Superior temporal gyrus (tissue), 1 donor: ENCODE measurements around the gene TEF.
A peak's percentile ranks its signal among the peaks of the same experiment; 100 is the strongest.

Source experiments
- DNase-seq: peaks from one replicate; pipeline ENCODE4 v3.0.0-alpha.2; 2016; ENCODE audit errors: extremely low spot score

Gene TEF

DNA sequence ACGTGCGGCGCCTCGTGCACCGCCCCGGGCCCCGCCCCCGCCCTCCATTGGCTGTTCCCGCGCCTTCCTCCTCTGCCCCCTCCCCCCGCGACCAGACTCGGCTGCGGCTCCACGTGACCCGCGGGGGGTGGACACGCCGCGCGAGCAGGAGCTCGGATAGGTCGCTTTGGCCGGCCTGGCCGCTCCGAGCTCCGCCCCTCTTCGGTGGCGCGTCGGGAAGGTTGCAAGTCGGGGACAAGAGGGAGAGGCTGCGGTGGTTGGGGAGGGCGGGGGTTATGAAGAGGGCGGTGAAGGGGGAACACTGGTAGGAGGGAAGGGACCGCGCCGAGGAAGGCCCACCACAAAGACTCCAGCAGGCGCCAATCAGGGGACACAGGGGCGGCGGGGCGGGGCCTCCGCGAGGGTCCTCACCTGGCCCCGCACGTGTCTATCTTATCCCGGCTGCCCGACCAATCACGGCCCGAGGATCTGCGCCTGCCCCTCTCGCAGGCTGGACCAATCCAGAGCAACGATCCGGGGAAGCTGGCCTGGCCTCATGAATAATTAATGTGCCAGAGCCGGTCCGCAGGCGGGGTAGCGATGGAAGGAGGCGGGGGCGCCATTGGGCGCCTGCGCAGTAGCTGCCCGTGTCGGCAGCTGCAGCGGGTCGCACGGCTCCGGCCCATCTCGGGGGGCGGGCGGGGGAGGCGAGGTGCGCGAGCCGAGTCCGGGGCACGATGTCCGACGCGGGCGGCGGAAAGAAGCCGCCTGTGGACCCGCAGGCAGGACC lies at the start of gene TEF:
TEF (plus strand) TSS at position 614 of the 769 bp plus-strand sequence; CDS start at position 717, 103 bp downstream.
- peak; percentile 99 for DNase-seq

- DNase-seq, result no peak
These were observed 49.4 kb upstream of the TEF start for GRCh38 chr22:41332217-41332939.

GRCh38 chr22:41333806-41334205 lies 47.9 kb upstream of the TEF start:
- DNase-seq, result no peak

DNA sequence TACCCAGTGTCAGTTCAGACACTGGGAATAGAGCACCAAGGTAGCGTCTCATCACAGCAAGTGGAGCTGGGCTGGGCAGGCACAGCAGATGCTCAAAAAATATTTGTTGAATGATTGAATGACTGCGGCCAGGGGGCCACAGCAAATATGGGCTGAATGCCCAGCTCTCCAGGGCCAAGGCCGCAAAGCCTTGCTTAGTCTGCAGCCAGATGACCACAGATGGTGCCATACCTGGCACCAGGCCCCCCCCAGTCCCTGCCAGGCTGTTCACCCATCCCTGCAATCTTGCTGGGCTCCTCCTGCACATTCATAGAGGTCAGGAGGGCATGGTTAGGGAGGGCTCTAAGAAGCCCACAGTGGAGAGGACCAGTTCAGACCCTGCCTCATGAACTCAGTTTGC lies 47.5 kb upstream of the TEF start:
- no peak for DNase-seq

GRCh38 chr22:41334951-41335635 lies 46.6 kb upstream of the TEF start:
- DNase-seq, result no peak

GRCh38 chr22:41338614-41339212 lies 43.0 kb upstream of the TEF start:
- DNase-seq, result no peak

- DNase-seq, result no peak
These were observed 41.9 kb upstream of the TEF start for GRCh38 chr22:41339823-41340222.

- no peak for DNase-seq
These were observed 41.4 kb upstream of the TEF start for GRCh38 chr22:41340357-41340756.

DNA sequence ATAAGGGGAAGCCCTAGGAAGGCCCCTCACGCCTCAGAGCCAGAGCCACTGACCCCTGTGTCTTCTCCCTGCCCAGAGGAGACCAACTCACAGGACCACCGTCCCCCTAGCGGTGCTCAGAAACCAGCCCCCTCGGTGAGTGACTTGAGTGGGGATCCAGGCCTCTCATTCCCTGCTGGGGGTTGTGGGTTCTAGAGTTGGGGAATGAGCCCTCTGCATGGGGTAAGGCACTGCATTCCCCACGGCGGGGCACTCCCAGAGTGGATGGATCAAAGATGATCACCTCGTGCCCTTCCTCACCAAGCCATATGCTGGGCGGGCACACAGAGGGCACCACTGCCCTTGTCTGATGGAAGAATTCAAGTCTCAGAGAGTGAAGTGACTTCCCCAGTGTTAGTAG lies 40.7 kb upstream of the TEF start:
- no peak for DNase-seq

DNA sequence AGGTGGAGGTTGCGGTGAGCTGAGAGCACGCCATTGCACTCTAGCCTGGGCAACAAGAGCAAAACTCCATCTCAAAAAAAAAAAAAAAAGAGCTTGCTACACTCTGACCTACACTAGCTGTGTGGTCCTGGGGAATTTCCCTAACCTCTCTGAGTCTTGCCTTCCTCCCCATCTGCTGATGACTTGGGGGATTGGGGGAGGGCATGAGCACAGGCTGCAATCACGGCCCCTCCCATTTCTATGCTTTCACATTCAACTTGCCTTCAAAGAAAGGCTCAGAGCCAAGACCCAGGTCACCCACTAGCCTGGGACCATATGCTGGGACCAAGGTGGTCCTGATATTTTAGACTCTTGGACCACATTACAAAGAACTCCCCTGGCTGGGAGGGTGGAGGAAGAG lies 39.8 kb upstream of the TEF start:
- no peak for DNase-seq

DNA sequence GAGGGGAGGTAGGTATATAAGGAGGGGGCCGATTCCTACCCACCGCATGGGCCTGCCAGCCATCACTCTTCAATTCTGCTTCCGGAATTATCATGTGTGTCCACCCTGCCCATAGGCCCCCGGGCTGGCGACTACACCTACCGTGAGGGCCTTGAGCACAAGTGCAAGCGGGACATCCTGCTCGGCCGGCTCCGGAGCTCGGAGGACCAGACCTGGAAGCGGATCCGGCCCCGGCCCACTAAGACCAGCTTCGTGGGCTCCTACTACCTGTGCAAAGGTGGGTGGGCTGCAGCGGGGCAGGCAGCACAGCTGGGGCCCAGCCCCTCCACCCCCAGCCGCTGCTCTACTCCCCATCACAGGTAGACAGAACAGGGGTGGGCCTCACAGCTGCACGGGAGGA lies 38.4 kb upstream of the TEF start:
- no peak for DNase-seq

DNA sequence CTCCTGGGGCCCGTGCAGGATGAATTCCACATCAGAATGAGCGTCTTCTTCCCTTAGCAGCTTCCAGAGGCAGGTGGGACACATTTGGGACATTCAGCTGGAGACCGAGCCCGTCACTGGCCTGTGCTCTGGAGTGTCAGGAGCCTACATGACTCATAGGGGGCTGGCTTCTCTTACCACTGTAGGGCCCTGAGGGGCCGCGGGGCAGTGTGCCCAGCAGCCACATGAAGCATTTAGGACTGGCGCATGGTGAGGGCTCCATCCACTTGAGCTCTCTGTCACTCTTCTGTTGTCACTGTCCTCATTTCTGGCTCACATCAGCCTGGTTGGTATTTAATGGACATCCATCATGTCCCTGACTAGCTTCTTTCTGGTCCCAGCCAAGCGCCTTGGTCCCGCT lies 38.0 kb upstream of the TEF start:
- no peak for DNase-seq

GRCh38 chr22:41344189-41344788 lies 37.5 kb upstream of the TEF start:
- no peak for DNase-seq

- no peak for DNase-seq
These were observed 35.9 kb upstream of the TEF start for GRCh38 chr22:41345807-41346335.

DNA sequence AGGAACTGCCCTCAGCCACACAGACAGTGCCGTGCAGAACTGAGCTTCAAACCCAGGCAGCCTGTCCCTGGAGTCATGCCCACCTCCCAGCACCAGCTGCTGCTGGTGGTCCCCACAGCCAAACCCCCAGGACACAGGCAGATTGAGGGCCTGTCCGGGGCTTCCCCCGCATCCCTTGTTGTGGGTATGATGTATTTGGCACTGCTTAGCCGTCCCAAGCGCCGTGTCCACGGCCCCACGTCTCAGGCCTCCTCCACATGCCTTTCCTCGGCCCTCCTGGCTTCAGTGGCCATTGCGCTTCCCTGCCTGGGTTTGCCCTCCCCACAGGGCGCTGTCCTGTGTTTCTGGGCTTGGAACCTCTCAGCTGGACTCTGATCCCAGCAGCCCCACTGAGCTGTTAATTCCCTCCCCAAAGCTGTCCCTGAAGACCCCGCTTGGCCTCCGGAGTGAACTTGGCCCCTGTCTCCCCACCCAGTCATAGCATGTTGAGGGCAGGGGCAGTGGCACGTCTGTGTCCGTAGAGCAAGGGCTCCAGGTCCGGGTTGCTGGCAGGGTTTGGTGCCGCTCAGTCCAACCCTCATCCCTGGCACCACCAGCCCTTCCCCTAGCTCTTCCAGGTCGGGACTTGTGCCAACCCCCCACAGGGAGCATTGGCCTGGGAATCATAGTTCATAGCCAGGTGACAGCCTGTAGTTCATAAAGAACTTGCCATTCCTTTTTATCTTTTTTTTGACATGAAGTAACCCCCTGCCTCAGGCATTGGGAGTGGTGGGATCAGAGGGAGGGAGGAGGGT lies 34.5 kb upstream of the TEF start:
- no peak for DNase-seq

- DNase-seq, result no peak
These were observed 32.7 kb upstream of the TEF start for GRCh38 chr22:41348964-41349484.

- no peak for DNase-seq
These were observed 31.7 kb upstream of the TEF start for GRCh38 chr22:41350087-41350486.

- no peak for DNase-seq
These were observed 30.7 kb upstream of the TEF start for GRCh38 chr22:41351011-41351410.

DNA sequence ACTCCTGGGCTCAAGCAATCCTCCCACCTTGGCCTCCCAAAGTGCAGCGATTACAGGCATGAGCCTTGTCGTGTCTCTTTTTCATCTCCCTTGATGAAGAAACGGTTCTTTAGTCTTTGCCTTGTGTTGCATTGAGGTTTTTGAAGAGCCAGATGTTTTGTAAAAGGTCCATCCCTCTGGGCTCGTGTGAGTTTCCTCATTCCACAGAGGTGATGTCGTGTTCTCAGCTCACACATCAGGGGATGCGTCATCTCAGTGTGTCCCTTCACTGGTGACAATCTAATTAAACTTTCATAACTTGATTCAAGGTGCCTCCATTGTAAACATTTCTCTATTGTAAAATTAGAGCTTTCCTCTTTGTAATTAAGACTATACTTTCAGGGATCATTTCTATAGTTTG lies 29.7 kb upstream of the TEF start:
- DNase-seq, result no peak

DNA sequence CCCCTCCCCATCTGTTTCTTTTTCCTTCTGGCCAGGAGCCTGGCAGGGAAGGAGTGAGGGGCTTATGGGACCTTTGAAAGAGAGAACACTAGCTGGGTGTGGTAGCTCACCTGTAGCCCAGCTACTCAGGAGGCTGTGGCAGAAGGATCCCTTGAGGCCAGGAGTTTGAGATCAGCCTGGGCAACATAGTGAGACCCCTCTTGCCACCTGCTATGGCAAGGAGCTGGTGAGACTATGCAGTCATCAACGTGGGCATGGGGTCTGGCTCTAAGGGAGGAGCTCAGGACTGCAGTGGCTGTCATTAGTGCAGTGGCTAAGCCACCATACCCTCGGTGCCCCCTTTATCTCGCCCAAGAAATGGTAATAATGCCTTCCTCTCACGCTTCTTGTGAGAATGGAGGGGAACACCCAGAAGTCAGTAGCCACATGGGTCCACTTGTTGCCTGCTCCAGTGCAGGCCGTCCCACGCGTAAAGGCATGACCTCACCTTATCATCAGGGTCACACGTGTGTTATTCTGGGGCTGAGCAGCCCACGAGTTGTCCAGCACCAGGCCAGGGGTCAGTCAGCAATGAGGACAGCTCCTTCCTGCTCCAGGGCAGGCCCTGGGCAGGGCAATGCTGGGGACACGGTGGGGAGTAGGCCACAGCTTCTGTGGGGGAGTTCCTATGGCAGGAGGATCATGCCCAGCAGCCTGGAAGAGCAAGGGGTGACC lies 27.7 kb upstream of the TEF start:
- no peak for DNase-seq
